H1 (cell line): ENCODE results near the gene FGF1.

Experiments
- EZH2 ChIP-seq: fragments of 200-600 bp; sonication (generic); IDR thresholded peaks from 2 replicates; pipeline ENCODE4 v1.7.1; 2012; ENCODE audit warnings: low read depth, mild to moderate bottlenecking, moderate library complexity, low read length, inconsistent platforms; ENCODE audit not compliant: severe bottlenecking
- YY1 ChIP-seq: IDR thresholded peaks from 2 replicates; pipeline ENCODE4 v1.6.1; 2011; ENCODE audit warnings: low read depth, mild to moderate bottlenecking, low read length
- TF ChIP-seq, protein P1 (sequence below), 3 experiments: IDR thresholded peaks; 1 replicate in 2 of 3; 2 replicates in 1 of 3; pipeline versions ENCODE4 v1.5.1 to v1.6.1; 2011; ENCODE audit warnings: low read length in 3 of 3, mild to moderate bottlenecking in 3 of 3, inconsistent platforms in 2 of 3, low read depth in 1 of 3, moderate library complexity in 1 of 3; ENCODE audit not compliant: insufficient read depth in 1 of 3; ENCODE audit errors: control extremely low read depth in 1 of 3
- TF ChIP-seq, protein P2 (sequence below): IDR thresholded peaks from 2 replicates; pipeline ENCODE4 v1.6.1; 2012; ENCODE audit warnings: inconsistent platforms

DNA sequence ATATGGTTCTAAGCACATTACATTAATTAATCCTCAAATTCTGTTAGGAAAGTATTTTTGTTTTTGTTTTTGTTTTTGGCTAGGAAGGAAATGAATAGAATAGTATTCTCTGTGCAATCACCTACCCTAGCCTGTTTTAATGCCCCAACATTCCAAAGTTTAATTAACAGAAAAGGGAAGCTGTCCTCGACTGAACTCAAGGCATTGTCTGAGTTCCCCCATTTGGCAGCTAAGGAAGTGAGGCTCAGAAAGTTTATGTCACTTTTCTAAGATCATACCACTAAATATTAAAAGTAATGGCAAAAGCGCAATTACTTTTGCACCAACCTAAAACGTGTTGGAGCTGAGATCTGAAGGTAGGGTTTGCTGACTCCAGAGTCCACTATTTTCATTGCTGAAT, 59.8 kb downstream of the FGF1 start:
- TF ChIP-seq, protein P1, sequence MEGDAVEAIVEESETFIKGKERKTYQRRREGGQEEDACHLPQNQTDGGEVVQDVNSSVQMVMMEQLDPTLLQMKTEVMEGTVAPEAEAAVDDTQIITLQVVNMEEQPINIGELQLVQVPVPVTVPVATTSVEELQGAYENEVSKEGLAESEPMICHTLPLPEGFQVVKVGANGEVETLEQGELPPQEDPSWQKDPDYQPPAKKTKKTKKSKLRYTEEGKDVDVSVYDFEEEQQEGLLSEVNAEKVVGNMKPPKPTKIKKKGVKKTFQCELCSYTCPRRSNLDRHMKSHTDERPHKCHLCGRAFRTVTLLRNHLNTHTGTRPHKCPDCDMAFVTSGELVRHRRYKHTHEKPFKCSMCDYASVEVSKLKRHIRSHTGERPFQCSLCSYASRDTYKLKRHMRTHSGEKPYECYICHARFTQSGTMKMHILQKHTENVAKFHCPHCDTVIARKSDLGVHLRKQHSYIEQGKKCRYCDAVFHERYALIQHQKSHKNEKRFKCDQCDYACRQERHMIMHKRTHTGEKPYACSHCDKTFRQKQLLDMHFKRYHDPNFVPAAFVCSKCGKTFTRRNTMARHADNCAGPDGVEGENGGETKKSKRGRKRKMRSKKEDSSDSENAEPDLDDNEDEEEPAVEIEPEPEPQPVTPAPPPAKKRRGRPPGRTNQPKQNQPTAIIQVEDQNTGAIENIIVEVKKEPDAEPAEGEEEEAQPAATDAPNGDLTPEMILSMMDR (IDR thresholded peaks at IDR 0.05; ENCODE audit: control extremely low read depth in 1 of 3, insufficient read depth in 1 of 3, low read depth in 1 of 3, low read length in 3 of 3): no peak
- no peak for TF ChIP-seq EZH2
- no peak for TF ChIP-seq YY1
- TF ChIP-seq, protein P2, sequence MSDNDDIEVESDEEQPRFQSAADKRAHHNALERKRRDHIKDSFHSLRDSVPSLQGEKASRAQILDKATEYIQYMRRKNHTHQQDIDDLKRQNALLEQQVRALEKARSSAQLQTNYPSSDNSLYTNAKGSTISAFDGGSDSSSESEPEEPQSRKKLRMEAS: no peak
